PC-3 (cell line): ENCODE data around the gene CD28. TPM values are rescaled to one million over a fixed set of nuclear protein-coding genes. Genes with fewer than 3 reads are reported as not detected.

Source experiments
- ATAC-seq: fragments of 200-7000 bp; cut with Tn5 transposase; 2 replicates; pipeline ENCODE4 v1.9.1; 2020; ENCODE audit warnings: mild to moderate bottlenecking, moderate library complexity
- BruUV-seq: library from RNA; stranded (reverse); fragments of 400-500 nt; replicated peaks from 2 replicates; lab custom pipeline; 2021; lab: Mats Ljungman, UMichigan
- CTCF ChIA-PET: fragments of 300-600 bp; sonication (Branson Sonifier 250); formaldehyde crosslinking; loops from one replicate; lab custom pipeline; 2022; ENCODE audit warnings: antibody characterized with exemption; lab: Charles Lee
- POLR2A ChIA-PET: fragments of 300-600 bp; sonication (Branson Sonifier 250); formaldehyde crosslinking; loops from one replicate; lab custom pipeline; 2022; ENCODE audit warnings: antibody characterized with exemption; ENCODE audit not compliant: unreplicated experiment; lab: Charles Lee
- DNase-seq: peaks from one replicate; pipeline ENCODE4 v3.0.0-alpha.2; 2015
- H2AFZ ChIP-seq: fragments of 300-600 bp; sonication (generic); 2 replicates; pipeline ENCODE4 v1.6.0; 2016; ENCODE audit warnings: antibody characterized with exemption, low read length
- H3F3A ChIP-seq: fragments of 300-600 bp; sonication (generic); one replicate; pipeline ENCODE4 v1.6.0; 2017; ENCODE audit warnings: antibody characterized with exemption, low read length, control low read depth, mild to moderate bottlenecking; ENCODE audit not compliant: unreplicated experiment
- H3K27ac ChIP-seq: fragments of 300-600 bp; sonication (generic); 2 replicates; pipeline ENCODE4 v1.5.1; 2016; ENCODE audit warnings: mild to moderate bottlenecking, low read length
- H3K27me3 ChIP-seq: fragments of 300-600 bp; sonication (generic); 2 replicates; pipeline ENCODE4 v1.6.1; 2016; ENCODE audit warnings: low read length, mixed read lengths
- H3K36me3 ChIP-seq: fragments of 300-600 bp; sonication (generic); 2 replicates; pipeline ENCODE4 v1.6.1; 2016; ENCODE audit warnings: low read depth, mixed run types, low read length, mixed read lengths
- H3K4me1 ChIP-seq: fragments of 300-600 bp; sonication (generic); 2 replicates; pipeline ENCODE4 v1.5.1; 2016; ENCODE audit warnings: low read length; ENCODE audit not compliant: insufficient read depth
- H3K4me2 ChIP-seq: fragments of 300-600 bp; sonication (generic); 2 replicates; pipeline ENCODE4 v1.6.0; 2016; ENCODE audit warnings: low read length
- H3K4me3 ChIP-seq: fragments of 300-600 bp; sonication (generic); 2 replicates; pipeline ENCODE4 v1.5.1; 2016; ENCODE audit warnings: mild to moderate bottlenecking, low read length, mixed read lengths
- H3K79me2 ChIP-seq: fragments of 300-600 bp; sonication (generic); 2 replicates; pipeline ENCODE4 v1.6.1; 2017; ENCODE audit warnings: low read length, mixed read lengths
- H3K9ac ChIP-seq: fragments of 300-600 bp; sonication (generic); 2 replicates; pipeline ENCODE4 v1.6.0; 2016; ENCODE audit warnings: mild to moderate bottlenecking, low read length
- H3K9me2 ChIP-seq: fragments of 300-600 bp; sonication (generic); replicated peaks from 2 replicates; pipeline ENCODE4 v1.6.1; 2016; ENCODE audit warnings: mixed run types, low read length, mixed read lengths
- H3K9me3 ChIP-seq: fragments of 300-600 bp; sonication (generic); 2 replicates; pipeline ENCODE4 v1.6.1; 2016; ENCODE audit warnings: low read length, mixed read lengths
- H4K20me1 ChIP-seq: fragments of 300-600 bp; sonication (generic); 2 replicates; pipeline ENCODE4 v1.6.1; 2016; ENCODE audit warnings: low read length, mixed read lengths
- CTCF ChIP-seq: fragments of 300-600 bp; sonication (generic); conservative IDR thresholded peaks from 2 replicates; pipeline ENCODE4 v1.5.1; 2017; ENCODE audit warnings: antibody characterized with exemption, low read depth, mild to moderate bottlenecking, low read length
- EZH2 ChIP-seq: fragments of 300-600 bp; sonication (generic); IDR thresholded peaks from one replicate; pipeline ENCODE4 v1.6.1; 2017; ENCODE audit warnings: antibody characterized with exemption, mild to moderate bottlenecking, low read length; ENCODE audit not compliant: unreplicated experiment
- EZH2phosphoT487 ChIP-seq: fragments of 300-600 bp; sonication (generic); IDR thresholded peaks from 2 replicates; pipeline ENCODE4 v1.6.1; 2018; ENCODE audit warnings: mild to moderate bottlenecking, antibody characterized with exemption, low read length, borderline replicate concordance
- intact Hi-C: fragments of 100-400 bp; cut with micrococcal nuclease; formaldehyde crosslinking; loops from 2 replicates; pipeline ENCODE4 v1.9.0; 2023
- total RNA-seq: library from RNA; depleted of rRNA; stranded (reverse); fragments of >200 nt; gene quantifications from 2 replicates; pipeline ENCODE4 v1.2.3, GENCODE V29; 2014

Gene CD28
- total RNA-seq, 1 experiment from 2014 or later = not detected

DNA sequence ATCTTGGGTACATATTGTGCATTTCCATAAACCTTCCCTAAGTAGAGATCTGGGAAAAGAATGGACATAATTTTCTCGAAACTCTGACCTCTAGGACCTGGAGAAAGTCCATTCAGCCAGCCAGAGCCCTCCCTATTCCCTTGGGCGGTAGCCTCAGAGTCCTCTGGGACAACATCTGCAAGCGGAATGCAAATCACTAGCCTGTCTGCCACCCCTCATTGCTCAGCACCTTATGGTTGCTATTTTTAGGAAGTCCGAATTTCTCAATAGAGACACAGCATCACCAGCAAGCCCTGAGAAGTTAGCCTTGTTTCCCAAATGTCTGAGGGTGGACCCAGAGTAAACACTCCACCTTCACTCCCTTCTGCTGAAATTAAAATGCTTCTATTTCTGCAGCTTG lies 17.6 kb upstream of the CD28 start:
- intact Hi-C loops = no loop called here
- no peaks in the 10 kb centered on the region for H3K79me2 ChIP-seq
- H3F3A ChIP-seq = no peaks in the 10 kb centered on the region
- peaks cover 22% of the 10 kb centered on the region for H3K4me1 ChIP-seq
- DNase-seq (no peak), ATAC-seq (no peak)
- no peaks in the 10 kb centered on the region for H3K9me2 ChIP-seq
- H2AFZ ChIP-seq = no peak overlapping the region
- H3K4me3 ChIP-seq = no peak overlapping the region
- no peaks in the 10 kb centered on the region for H3K36me3 ChIP-seq
- H3K9ac ChIP-seq = no peak overlapping the region
- TF ChIP-seq EZH2 = no peak
- ChIA-PET CTCF (no interaction called here), POLR2A (no interaction called here)
- BruUV-seq = no TSS peak
- no peaks in the 10 kb centered on the region for H3K9me3 ChIP-seq
- H3K27ac ChIP-seq = no peak overlapping the region
- H3K4me2 ChIP-seq = no peak overlapping the region
- no peaks in the 10 kb centered on the region for H3K27me3 ChIP-seq
- no peaks in the 10 kb centered on the region for H4K20me1 ChIP-seq

- Histone ChIP-seq H2AFZ (no peak overlapping the region), H3K4me1 (peaks cover 14% of the 10 kb centered on the region), H3K9me2 (no peaks in the 10 kb centered on the region), H4K20me1 (no peaks in the 10 kb centered on the region), H3F3A (no peaks in the 10 kb centered on the region), H3K27ac (no peak overlapping the region), H3K79me2 (no peaks in the 10 kb centered on the region), H3K9me3 (no peaks in the 10 kb centered on the region), H3K9ac (no peak overlapping the region), H3K4me3 (no peak overlapping the region), H3K4me2 (no peak overlapping the region), H3K36me3 (no peaks in the 10 kb centered on the region), H3K27me3 (no peaks in the 10 kb centered on the region)
- TF ChIP-seq EZH2phosphoT487 (no peak), CTCF (no peak), EZH2 (no peak)
- BruUV-seq = no TSS peak
- CTCF ChIA-PET = no interaction called here
- no peak for ATAC-seq
- intact Hi-C loops = no loop called here
- no peak for DNase-seq
- POLR2A ChIA-PET = no interaction called here
These were observed 16.9 kb upstream of the CD28 start for GRCh38 chr2:203689426-203690116.

DNA sequence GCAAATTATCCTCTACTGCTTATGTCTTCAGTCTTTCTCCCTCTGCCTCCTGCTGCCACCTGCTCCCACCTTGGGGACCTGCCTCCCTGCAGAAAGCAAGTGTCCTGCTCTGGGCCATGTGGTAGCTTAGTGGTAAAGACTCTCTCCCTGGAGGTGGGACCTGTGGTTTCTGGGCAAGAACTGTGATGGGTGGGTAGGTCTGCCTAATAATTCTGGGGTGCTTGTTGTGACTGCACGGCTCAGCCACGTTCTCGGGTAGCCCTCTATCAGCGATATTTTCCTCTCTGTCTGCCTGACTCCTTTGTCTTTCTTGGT lies 16.4 kb upstream of the CD28 start:
- no peak overlapping the region for H3K4me2 ChIP-seq
- no peaks in the 10 kb centered on the region for H3K9me2 ChIP-seq
- peaks cover 9% of the 10 kb centered on the region for H3K4me1 ChIP-seq
- no peaks in the 10 kb centered on the region for H3K79me2 ChIP-seq
- H3K27ac ChIP-seq = no peak overlapping the region
- ATAC-seq = no peak
- H3K36me3 ChIP-seq = no peaks in the 10 kb centered on the region
- no peaks in the 10 kb centered on the region for H3F3A ChIP-seq
- no peak overlapping the region for H3K9ac ChIP-seq
- ChIA-PET POLR2A (no interaction called here), CTCF (no interaction called here)
- no peak overlapping the region for H2AFZ ChIP-seq
- DNase-seq = no peak
- H3K27me3 ChIP-seq = no peaks in the 10 kb centered on the region
- H3K4me3 ChIP-seq = no peak overlapping the region
- TF ChIP-seq CTCF = no peak
- TF ChIP-seq EZH2phosphoT487 = no peak
- no peak for TF ChIP-seq EZH2
- no peaks in the 10 kb centered on the region for H4K20me1 ChIP-seq
- intact Hi-C loops = no loop called here
- BruUV-seq = no TSS peak
- H3K9me3 ChIP-seq = no peaks in the 10 kb centered on the region
